Hepatic stellate cell (primary cell): ENCODE results near the gene RRBP1.

Experiments
- DNase-seq: peaks from one replicate; pipeline ENCODE4 v3.0.0; 2011; ENCODE audit warnings: low spot score

Gene RRBP1

DNA sequence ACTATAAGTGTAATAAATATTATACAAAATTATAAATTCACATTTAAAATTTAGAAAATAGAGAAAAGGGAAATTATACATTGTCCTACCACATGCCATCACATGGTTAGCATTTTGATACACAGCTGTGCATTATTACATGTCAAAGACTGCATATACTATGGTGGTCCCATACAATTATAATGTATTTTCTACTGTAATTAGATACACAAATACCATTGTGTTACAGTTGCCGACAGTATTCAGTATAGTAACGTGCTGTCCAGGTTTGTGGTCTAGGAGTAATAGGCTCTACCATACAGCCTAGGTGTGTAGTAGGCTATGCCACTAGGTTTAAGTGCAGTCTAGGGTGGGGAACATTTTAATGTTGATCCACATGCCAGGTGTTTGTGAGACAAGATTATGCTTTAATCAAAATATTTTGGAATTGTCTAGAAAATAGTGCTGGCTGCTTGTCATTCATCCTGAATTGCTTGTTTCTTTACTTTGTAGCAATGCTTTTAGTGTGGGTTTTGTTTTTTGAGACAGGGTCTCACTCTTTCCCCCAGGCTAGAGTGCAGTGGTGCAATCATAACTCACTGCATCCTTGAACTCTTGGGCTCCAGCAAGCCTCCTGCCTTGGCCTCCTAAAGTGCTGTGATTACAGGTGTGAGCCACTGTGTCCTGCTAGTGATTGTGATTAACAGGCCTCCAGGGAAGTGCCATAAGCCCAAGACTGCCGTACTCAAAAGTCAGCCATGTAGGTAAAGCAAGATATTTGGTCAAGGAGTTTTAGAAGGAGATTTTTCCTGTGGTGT, 73.1 kb downstream of the RRBP1 start:
- DNase-seq = no peak

DNA sequence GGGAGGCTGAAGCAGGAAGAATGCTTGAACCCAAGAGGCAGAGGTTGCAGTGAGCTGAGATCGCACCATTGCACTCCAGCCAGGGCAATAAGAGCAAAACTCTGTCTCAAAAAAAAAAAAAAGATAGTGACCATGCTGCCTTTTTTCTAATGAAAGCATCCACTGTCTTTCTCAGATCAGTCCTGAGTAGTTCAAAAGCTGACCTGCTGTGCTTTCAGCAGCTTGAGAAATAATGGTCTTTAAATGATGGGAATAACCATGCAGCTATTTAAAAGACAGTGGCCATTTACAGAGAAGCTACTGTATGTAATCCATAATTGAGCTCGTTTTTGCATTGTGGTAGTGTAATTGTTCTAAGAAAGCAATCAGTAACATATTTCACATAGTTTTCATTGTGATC, 76.0 kb downstream of the RRBP1 start:
- no peak for DNase-seq

DNA sequence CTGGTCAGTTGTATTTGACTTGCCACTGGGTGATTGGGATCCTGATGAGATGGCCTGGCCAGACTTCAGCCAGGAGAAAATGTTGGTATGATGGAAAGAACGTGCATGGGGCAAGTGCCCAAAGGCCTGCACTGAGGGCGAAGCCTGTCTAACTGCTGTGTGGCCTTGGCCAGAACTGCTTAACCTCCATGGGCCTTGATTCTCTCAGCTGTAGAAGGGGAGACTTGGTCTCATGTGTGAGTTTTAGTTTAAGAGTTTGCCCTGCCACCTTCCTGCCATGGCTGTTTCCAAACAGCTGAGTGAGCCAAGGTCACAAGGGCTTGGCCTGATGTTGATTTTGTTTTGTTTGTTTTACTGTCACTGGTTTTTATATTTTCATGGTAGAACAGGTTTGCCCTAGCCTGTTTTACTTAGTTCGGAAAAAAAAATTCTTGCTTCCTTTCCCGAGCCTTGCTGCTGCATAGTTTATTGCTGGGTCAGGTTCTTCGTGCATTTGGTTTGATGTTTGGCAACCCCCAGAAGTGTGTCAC, 76.8 kb downstream of the RRBP1 start:
- no peak for DNase-seq

DNA sequence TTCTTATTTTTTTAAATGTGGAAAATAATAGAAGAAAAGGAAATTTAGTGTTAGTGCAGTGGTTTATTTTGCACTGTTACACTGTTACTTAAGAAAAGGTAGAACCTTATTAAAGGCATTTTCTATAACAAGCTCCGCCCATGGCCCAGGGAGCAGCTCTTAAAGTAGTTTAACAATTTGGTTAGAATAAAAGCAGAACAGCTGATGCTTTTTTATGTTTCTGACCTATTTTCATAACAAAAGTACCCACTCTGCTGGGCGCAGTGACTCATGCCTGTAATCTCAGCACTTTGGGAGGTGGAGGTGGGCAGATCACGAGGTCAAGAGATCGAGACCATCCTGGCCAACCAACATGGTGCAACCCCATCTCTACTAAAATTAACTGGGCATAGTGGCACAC, 79.5 kb downstream of the RRBP1 start:
- no peak for DNase-seq

- DNase-seq = no peak
These were observed 80.1 kb downstream of the RRBP1 start for GRCh38 chr20:17601957-17602356.

DNA sequence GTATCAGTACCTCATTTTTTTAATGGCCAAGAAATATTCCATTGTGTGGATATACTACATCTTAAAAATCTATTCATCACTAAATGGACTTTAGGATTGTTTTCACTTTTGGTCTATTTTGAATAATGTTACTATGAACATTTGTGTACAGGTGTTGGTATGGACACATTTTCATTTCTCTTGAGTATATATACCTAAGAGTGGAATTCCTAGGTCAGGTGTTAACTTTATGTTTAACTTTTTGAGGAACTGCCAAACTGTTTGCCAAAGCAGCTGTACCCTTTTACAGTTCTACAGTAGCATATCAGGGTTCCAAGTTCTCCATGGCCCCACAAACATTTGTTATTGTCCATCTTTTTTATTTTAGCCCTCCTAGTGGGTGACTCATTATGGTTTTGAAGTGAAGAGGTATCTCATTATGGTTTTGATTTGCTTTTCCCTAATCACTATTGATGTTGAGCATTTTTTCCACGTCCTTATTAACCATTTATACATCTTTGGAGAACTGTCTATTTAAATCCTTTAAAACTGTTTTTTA, 84.0 kb downstream of the RRBP1 start:
- DNase-seq = no peak

DNA sequence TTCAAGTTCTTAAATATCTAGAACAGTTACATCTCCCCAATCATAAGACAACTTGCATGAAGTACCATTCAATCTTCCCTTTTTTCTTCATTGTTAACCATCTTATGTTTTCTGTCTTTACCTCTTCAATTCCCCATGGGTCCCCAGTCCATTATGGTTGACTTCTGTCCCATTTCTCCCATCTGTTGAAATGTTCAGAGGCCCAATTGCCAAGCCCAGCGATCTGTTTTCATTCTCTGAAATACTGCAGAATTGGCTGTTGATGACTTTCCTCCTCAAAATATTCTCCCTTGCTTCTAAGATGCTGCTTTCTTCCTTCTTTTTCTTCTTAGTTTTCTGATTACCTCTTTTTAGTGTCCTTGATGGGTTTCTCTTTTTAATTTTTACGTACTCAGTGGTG, 86.2 kb downstream of the RRBP1 start:
- no peak for DNase-seq

DNA sequence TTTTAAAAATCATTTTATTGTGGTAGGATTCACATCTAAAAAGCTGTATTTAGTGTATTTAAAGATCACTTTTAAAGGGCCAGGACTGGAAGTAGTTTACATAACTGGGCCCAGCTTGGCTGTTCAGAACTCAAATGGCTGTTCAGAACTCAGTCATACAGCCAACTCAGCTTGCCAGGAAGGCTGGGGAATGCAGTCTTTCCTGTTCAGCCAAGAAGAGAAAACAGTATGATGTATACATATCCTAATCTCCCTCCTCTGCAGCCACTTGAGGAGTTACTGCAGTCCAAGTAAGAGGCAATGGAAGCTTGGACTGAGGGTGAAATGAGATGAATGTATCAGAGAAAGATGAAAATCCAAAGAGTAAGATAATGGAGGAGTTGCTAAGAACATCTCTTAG, 87.6 kb downstream of the RRBP1 start:
- DNase-seq = no peak

DNA sequence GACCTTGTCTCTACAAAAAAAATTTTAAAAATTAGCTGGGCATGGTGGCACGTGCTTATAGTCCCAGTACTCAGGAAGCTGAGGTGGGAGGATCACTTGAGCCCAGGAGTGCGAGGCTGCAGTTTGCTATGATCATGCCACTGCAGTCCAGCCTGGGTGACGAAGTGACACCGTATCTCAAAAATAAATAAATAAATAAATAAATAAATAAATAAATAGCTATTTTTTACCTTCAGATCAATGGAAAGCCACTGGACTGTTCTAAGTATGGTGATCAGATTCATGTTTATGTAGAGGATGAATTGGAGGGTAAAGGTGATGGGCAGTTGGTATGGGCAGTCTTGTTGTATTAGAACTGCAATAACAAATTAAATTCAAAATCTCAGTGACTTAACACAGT, 88.1 kb downstream of the RRBP1 start:
- DNase-seq = no peak

GRCh38 chr20:17590245-17590644, 91.8 kb downstream of the RRBP1 start:
- no peak for DNase-seq

GRCh38 chr20:17589161-17589834, 92.7 kb downstream of the RRBP1 start:
- DNase-seq = no peak

GRCh38 chr20:17587824-17588223, 94.2 kb downstream of the RRBP1 start:
- no peak for DNase-seq

GRCh38 chr20:17587148-17587547, 94.9 kb downstream of the RRBP1 start:
- no peak for DNase-seq

DNA sequence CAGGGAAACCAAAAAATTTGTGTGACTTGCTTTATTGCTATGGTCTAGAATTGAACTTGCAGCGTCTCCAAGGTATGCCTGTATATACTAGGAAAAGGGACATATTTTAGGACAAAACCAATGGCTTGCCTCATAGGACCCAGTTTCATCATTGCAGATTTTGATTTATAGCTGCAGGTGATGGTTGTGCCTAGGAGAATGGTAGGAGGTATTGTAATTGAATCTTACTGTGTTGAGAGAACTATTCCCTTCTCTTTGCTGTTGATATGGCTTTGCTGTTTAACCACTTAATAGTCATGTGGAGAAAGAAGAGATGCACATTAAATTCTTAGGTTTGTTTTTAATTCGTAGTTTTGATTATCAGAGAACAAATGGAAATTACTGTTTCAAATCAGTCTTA, 95.8 kb downstream of the RRBP1 start:
- DNase-seq = no peak

- DNase-seq = no peak
These were observed 97.4 kb downstream of the RRBP1 start for GRCh38 chr20:17584689-17585088.

DNA sequence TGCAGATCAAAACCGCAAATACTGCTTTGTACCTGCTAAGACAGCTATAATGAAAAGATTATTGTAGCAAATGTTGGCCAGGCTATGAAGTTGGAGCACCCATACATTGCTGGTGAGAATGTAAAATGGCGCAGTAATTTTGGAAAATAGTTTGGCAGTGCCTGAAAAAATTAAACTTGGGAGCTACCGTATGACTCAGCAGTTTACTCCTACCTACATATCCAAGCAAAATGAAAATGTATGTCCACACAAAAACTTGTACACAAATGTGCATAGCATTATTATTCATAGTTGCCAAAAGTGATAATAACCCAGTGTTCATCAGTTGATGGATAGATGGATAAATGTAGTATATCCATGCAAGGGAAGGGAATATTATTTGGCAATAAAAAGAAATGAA, 98.9 kb downstream of the RRBP1 start:
- DNase-seq = no peak

- no peak for DNase-seq
These were observed 101.1 kb downstream of the RRBP1 start for GRCh38 chr20:17580895-17581294.

GRCh38 chr20:17579369-17580039, 102.5 kb downstream of the RRBP1 start:
- DNase-seq = no peak

DNA sequence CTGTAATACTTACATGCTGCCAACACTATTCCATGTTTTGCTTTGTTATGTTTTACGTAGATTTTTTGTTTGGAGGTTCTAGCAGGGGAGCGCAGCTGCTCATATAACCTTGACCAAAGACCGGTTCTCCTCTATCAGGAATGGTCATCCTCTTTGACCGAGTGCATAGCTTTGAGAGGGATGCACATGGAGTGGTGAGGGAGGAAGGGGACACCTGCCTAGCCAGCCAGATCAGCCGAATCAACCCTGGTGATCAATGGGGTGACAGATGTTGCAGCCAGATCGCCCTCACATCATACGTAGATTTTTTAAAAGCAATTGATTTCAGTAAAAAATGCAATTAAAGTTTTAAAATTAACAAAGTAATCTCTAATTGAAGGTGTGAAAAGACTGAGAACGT, 105.8 kb downstream of the RRBP1 start:
- DNase-seq = no peak

- no peak for DNase-seq
These were observed 108.6 kb downstream of the RRBP1 start for GRCh38 chr20:17573463-17573862.

DNA sequence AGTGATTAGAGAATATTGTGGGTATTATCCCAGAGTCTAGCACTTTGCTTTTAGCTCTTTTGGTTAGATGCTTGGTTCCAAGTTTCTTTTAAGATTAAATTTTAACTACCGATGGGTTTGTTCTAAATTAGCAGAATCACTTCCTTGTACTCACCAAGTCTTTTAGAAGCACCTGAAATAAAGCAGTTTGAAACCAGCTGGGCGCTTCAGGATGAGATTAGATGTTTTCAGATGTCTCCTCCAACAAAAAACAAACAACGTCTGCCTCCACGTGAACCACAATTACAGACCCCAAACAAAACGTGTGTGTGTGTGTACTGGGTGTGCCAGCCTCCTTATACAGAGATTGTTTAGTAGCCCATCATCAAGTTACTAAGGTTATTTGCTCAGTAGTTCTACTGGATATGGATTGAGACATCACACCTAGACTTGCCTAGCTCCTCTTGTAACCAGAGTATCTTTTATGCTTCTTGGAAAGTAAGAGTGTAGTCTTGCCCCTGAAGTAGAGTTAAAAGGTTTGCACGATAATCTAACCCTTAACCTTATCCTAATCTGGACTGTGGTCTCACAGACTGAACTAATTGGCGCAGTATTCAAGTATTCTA, 109.9 kb downstream of the RRBP1 start:
- DNase-seq = no peak

GRCh38 chr20:17571153-17571527, 110.9 kb downstream of the RRBP1 start:
- no peak for DNase-seq
